Measurements from ENCODE around the gene LAD1.
A peak's percentile ranks its signal among the peaks of the same experiment; 100 is the strongest.

LAD1 gene, protein sequence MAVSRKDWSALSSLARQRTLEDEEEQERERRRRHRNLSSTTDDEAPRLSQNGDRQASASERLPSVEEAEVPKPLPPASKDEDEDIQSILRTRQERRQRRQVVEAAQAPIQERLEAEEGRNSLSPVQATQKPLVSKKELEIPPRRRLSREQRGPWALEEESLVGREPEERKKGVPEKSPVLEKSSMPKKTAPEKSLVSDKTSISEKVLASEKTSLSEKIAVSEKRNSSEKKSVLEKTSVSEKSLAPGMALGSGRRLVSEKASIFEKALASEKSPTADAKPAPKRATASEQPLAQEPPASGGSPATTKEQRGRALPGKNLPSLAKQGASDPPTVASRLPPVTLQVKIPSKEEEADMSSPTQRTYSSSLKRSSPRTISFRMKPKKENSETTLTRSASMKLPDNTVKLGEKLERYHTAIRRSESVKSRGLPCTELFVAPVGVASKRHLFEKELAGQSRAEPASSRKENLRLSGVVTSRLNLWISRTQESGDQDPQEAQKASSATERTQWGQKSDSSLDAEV

DNA sequence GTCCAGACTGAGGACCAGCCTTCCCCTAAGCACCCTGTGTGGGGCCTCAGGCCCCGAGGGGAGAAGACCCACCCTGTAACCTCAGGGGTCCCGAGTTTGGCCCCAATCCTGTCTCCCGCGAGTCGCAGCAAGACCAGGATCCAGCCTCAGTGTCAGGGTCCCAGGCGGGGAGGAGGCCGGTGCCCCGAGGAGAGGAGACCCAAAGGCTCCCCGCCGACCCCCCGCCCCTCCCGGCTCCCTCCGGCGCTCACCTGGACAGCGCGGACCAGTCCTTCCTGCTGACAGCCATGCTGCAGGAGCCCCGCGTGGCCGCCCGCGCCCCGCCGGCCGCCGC, at the start of gene LAD1:
TSS of gene LAD1 (minus strand) at position 307 of the 334 bp plus-strand sequence. CDS start at position 289, 18 bp downstream.
- no peak for DNase-seq (ENCODE audit: low spot score)
- TF ChIP-seq, protein P1, sequence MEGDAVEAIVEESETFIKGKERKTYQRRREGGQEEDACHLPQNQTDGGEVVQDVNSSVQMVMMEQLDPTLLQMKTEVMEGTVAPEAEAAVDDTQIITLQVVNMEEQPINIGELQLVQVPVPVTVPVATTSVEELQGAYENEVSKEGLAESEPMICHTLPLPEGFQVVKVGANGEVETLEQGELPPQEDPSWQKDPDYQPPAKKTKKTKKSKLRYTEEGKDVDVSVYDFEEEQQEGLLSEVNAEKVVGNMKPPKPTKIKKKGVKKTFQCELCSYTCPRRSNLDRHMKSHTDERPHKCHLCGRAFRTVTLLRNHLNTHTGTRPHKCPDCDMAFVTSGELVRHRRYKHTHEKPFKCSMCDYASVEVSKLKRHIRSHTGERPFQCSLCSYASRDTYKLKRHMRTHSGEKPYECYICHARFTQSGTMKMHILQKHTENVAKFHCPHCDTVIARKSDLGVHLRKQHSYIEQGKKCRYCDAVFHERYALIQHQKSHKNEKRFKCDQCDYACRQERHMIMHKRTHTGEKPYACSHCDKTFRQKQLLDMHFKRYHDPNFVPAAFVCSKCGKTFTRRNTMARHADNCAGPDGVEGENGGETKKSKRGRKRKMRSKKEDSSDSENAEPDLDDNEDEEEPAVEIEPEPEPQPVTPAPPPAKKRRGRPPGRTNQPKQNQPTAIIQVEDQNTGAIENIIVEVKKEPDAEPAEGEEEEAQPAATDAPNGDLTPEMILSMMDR (IDR thresholded peaks at IDR 0.05; ENCODE audit: extremely low read depth, missing control alignments): no peak

GRCh38 chr1:201447903-201448871, 49.1 kb upstream of the LAD1 start:
- peak; percentile 84 for DNase-seq (ENCODE audit: low spot score)

DNA sequence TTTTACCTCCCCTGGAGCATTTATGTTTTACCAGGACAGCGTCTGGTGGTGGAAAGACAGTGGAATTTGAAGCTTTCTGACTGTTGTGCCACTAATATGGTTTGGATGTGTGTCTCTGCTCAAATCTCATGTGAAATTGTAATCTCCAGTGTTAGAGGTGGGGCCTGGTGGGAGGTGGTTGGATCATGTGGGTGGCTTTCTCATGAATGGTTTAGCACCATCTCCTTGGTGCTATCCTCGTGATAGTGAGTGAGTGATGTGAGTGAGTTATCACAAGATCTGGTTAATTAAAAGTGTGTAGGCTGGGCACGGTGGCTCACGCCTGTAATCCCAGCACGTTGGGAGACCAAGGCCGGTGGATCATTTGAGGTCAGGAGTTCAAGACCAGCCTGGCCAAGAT, 46.2 kb upstream of the LAD1 start:
- TF ChIP-seq, protein P1 (IDR thresholded peaks at IDR 0.05; ENCODE audit: extremely low read depth, missing control alignments): no peak
- DNase-seq (ENCODE audit: low spot score): no peak

More at GRCh38 chr1:201447903-201448871, 49.1 kb upstream of the LAD1 start:
- TF ChIP-seq, protein P1 (IDR thresholded peaks at IDR 0.05; ENCODE audit: extremely low read depth, missing control alignments): peak; percentile 74

GRCh38 chr1:201444792-201445191, 45.7 kb upstream of the LAD1 start:
- DNase-seq (ENCODE audit: low spot score): no peak
- TF ChIP-seq, protein P1 (IDR thresholded peaks at IDR 0.05; ENCODE audit: extremely low read depth, missing control alignments): no peak

DNA sequence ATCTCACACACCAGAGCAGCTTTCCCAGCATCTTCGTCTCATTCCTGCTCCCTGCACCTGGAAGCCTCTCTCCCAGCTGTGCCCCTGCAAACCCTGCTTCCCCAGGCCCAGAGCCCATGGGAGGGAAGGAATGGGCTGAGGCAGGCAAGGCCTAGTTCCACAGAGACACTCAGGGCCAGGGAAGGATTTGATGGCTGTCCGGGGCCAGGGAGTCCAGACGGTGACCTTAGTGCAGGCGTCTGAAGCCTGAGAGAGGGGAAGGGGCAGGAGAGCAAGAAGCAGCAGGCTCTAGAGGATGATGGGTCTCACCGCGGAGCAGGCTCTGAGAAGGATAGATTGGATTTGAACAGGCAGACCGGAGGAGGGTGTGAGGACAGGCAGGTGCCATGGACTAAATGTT, 44.6 kb upstream of the LAD1 start:
- DNase-seq (ENCODE audit: low spot score): no peak
- TF ChIP-seq, protein P1 (IDR thresholded peaks at IDR 0.05; ENCODE audit: extremely low read depth, missing control alignments): no peak

DNA sequence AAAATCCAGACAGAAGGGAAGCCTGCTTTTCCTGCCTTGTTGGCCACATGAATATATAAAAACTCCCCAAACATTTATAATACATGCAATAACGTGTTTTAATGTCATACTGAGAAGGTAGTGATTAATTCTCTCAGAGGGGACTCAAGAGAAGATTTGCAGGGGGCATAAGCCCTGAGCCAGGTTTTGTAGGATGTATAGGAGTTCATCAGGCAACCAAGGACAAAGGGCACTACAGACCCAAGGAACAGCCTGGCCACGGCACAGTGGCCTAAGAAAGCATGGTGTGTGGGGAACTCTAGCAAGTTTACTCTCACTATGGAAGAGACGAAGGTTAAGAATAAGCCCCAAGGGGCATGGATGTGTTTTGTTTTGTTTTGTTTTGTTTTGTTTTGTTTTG, 37.8 kb upstream of the LAD1 start:
- TF ChIP-seq, protein P1 (IDR thresholded peaks at IDR 0.05; ENCODE audit: extremely low read depth, missing control alignments): no peak

More for the DNA sequence above, 37.8 kb upstream of the LAD1 start:
- DNase-seq (ENCODE audit: low spot score): no peak

Measured in GM20000 (cell line).